ENCODE measurements around the gene ARHGAP27. TPM values are rescaled to one million over a fixed set of nuclear protein-coding genes. Genes with fewer than 3 reads are reported as not detected.
"Not testable (repeated sequence)": the region's sequence is repeated elsewhere in the genome, so short reads cannot be mapped to it uniquely, and the experiment has no call there.

The ARHGAP27 gene
- polyA plus RNA-seq, 3 donors: 47.2 to 315 (median 55.0) TPM

- H3K79me2 ChIP-seq (ENCODE audit: insufficient read depth, low read length); H3K27me3 Mint-ChIP-seq (ENCODE audit: low read depth in 3 of 3); H3K9me3 ChIP-seq (replicated peaks in 1 of 2; ENCODE audit: control insufficient read depth in 1 of 2, insufficient read depth in 1 of 2, low read length in 2 of 2); H3K9me3 Mint-ChIP-seq; H3K4me3 ChIP-seq (replicated peaks in 1 of 3; ENCODE audit: low read depth in 2 of 3, low read length in 3 of 3); H3K4me2 ChIP-seq (replicated peaks; ENCODE audit: extremely low read depth, low read length, poor library complexity, severe bottlenecking); H2AFZ ChIP-seq (ENCODE audit: insufficient read depth, low read depth, low read length, poor library complexity, severe bottlenecking); H3K27ac ChIP-seq (ENCODE audit: low read depth in 1 of 2, low read length in 2 of 2); H3K9ac ChIP-seq (ENCODE audit: insufficient read depth, low read length, poor library complexity, severe bottlenecking); H3K27me3 ChIP-seq (ENCODE audit: control insufficient read depth in 2 of 2, insufficient read depth in 2 of 2, low read length in 2 of 2); intact Hi-C loops (cut with micrococcal nuclease); DNase-seq; H3K4me3 Mint-ChIP-seq: not testable (repeated sequence)
- peaks cover 4 to 23% of the 10 kb centered on the region in 2 donors for H3K4me1 ChIP-seq (ENCODE audit: control insufficient read depth in 1 of 2, insufficient read depth in 2 of 2, low read length in 2 of 2)
- H4K20me1 ChIP-seq (ENCODE audit: insufficient read depth, low read length): peaks cover 48% of the 10 kb centered on the region
- peaks cover 47 to 81% of the 10 kb centered on the region in 2 donors for H3K36me3 Mint-ChIP-seq
- H3K27ac Mint-ChIP-seq: peak overlapping the region in 2 of 7 donors; percentile 54 to 72
- H3K36me3 ChIP-seq (replicated peaks in 1 of 2; ENCODE audit: control insufficient read depth in 1 of 2, insufficient read depth in 2 of 2, low read length in 2 of 2): peaks cover 59 to 70% of the 10 kb centered on the region in 2 donors
- WGBS (ENCODE audit: insufficient coverage): 90% methylated on average over 16 of the region's 21 CpGs
- H3K4me1 Mint-ChIP-seq: peaks cover 37% of the 10 kb centered on the region
Measured at GRCh38 chr17:45444856-45445820, 12.5 kb upstream of the ARHGAP27 start.

DNA sequence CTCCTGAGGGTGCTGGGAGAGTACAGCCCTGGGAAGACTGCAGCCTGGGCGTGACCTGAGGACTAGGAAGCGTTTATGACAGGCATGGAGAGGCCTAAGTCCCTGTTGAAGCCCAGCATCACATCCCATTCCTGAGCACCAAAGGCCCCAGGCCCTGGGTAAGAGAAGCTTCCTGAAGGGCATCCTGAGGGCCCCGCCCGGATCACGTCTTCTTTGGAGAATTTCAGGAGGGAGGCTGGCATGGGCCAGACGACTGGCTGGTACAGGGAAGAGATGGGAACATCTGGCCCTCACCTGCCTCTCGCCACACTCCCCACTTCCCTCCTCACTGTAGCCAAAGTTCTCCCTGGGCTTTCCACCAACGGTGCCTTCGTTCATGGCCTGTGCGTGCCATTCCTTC lies 11.6 kb upstream of the ARHGAP27 start:
- Mint-ChIP-seq H3K36me3 (peaks cover 48 to 81% of the 10 kb centered on the region in 2 donors), H3K4me1 (peaks cover 34% of the 10 kb centered on the region), H3K27ac (peak overlapping the region in 2 of 7 donors; percentile 45 to 55)
- H3K4me2 ChIP-seq (replicated peaks; ENCODE audit: extremely low read depth, low read length, poor library complexity, severe bottlenecking); H3K27ac ChIP-seq (ENCODE audit: low read depth in 1 of 2, low read length in 2 of 2); H3K79me2 ChIP-seq (ENCODE audit: insufficient read depth, low read length); H3K9ac ChIP-seq (ENCODE audit: insufficient read depth, low read length, poor library complexity, severe bottlenecking); DNase-seq; H3K4me3 Mint-ChIP-seq; H3K4me3 ChIP-seq (replicated peaks in 1 of 3; ENCODE audit: low read depth in 2 of 3, low read length in 3 of 3); H2AFZ ChIP-seq (ENCODE audit: insufficient read depth, low read depth, low read length, poor library complexity, severe bottlenecking); intact Hi-C loops (cut with micrococcal nuclease); H3K27me3 Mint-ChIP-seq (ENCODE audit: low read depth in 3 of 3); H3K9me3 Mint-ChIP-seq; H3K27me3 ChIP-seq (ENCODE audit: control insufficient read depth in 2 of 2, insufficient read depth in 2 of 2, low read length in 2 of 2); H3K9me3 ChIP-seq (replicated peaks in 1 of 2; ENCODE audit: control insufficient read depth in 1 of 2, insufficient read depth in 1 of 2, low read length in 2 of 2): not testable (repeated sequence)
- peaks cover 42% of the 10 kb centered on the region for H4K20me1 ChIP-seq (ENCODE audit: insufficient read depth, low read length)
- H3K36me3 ChIP-seq (replicated peaks in 1 of 2; ENCODE audit: control insufficient read depth in 1 of 2, insufficient read depth in 2 of 2, low read length in 2 of 2): peaks cover 59 to 70% of the 10 kb centered on the region in 2 donors
- WGBS (ENCODE audit: insufficient coverage): 100% methylated on average over 1 of the region's 10 CpGs
- peaks cover 4 to 23% of the 10 kb centered on the region in 2 donors for H3K4me1 ChIP-seq (ENCODE audit: control insufficient read depth in 1 of 2, insufficient read depth in 2 of 2, low read length in 2 of 2)

- peaks cover 39% of the 10 kb centered on the region for H4K20me1 ChIP-seq (ENCODE audit: insufficient read depth, low read length)
- H3K4me3 ChIP-seq (replicated peaks in 1 of 3; ENCODE audit: low read depth in 2 of 3, low read length in 3 of 3); H3K9ac ChIP-seq (ENCODE audit: insufficient read depth, low read length, poor library complexity, severe bottlenecking); H2AFZ ChIP-seq (ENCODE audit: insufficient read depth, low read depth, low read length, poor library complexity, severe bottlenecking); H3K4me2 ChIP-seq (replicated peaks; ENCODE audit: extremely low read depth, low read length, poor library complexity, severe bottlenecking); H3K9me3 Mint-ChIP-seq; H3K79me2 ChIP-seq (ENCODE audit: insufficient read depth, low read length); H3K9me3 ChIP-seq (replicated peaks in 1 of 2; ENCODE audit: control insufficient read depth in 1 of 2, insufficient read depth in 1 of 2, low read length in 2 of 2); H3K27ac ChIP-seq (ENCODE audit: low read depth in 1 of 2, low read length in 2 of 2); DNase-seq; H3K27me3 ChIP-seq (ENCODE audit: control insufficient read depth in 2 of 2, insufficient read depth in 2 of 2, low read length in 2 of 2); H3K27me3 Mint-ChIP-seq (ENCODE audit: low read depth in 3 of 3); H3K4me3 Mint-ChIP-seq; intact Hi-C loops (cut with micrococcal nuclease): not testable (repeated sequence)
- peaks cover 30% of the 10 kb centered on the region for H3K4me1 Mint-ChIP-seq
- peaks cover 64 to 74% of the 10 kb centered on the region in 2 donors for H3K36me3 ChIP-seq (replicated peaks in 1 of 2; ENCODE audit: control insufficient read depth in 1 of 2, insufficient read depth in 2 of 2, low read length in 2 of 2)
- H3K36me3 Mint-ChIP-seq: peaks cover 52 to 81% of the 10 kb centered on the region in 2 donors
- WGBS (ENCODE audit: insufficient coverage): 100% methylated on average over 5 of the region's 10 CpGs
- peak overlapping the region in 1 of 7 donors; percentile 45 for H3K27ac Mint-ChIP-seq
- peaks cover 4 to 23% of the 10 kb centered on the region in 2 donors for H3K4me1 ChIP-seq (ENCODE audit: control insufficient read depth in 1 of 2, insufficient read depth in 2 of 2, low read length in 2 of 2)
Measured at GRCh38 chr17:45443371-45444260, 10.9 kb upstream of the ARHGAP27 start.
